CD4-positive, alpha-beta T cell (primary cell): ENCODE measurements around the gene MACROD2. TPM values are rescaled to one million over a fixed set of nuclear protein-coding genes. Genes with fewer than 3 reads are reported as not detected.

Experiments used
- ATAC-seq: fragments of 200-7000 bp; cut with Tn5 transposase; one replicate; pipeline ENCODE4 v1.10.0; 2022; ENCODE audit warnings: mild to moderate bottlenecking; ENCODE audit not compliant: poor library complexity
- CTCF ChIA-PET: fragments of 350-600 bp; sonication (Branson Sonifier 250); formaldehyde crosslinking; loops from one replicate; lab custom pipeline; 2021; ENCODE audit warnings: antibody characterized with exemption, inconsistent platforms; lab: Charles Lee
- POLR2A ChIA-PET: fragments of 350-600 bp; sonication (Branson Sonifier 250); formaldehyde crosslinking; loops from one replicate; lab custom pipeline; 2021; ENCODE audit warnings: antibody characterized with exemption, inconsistent platforms; lab: Charles Lee
- DNase-seq, 14 experiments: peaks; one replicate each; pipeline ENCODE4 v3.0.0-alpha.2; 2013 to 2020; ENCODE audit warnings: mixed read lengths in 2 of 14
- H3K27ac ChIP-seq, 2 donors: one replicate each; pipeline versions ENCODE4 v1.5.1 to v1.7.0; 2013; ENCODE audit warnings: low read length in 2 of 2, low read depth in 1 of 2, mild to moderate bottlenecking in 1 of 2
- H3K27me3 ChIP-seq, 2 experiments: 1 replicate in 1 of 2; 2 replicates in 1 of 2; pipeline versions ENCODE4 v1.6.1 to v1.7.0; 2013; ENCODE audit warnings: low read length in 2 of 2, control low read depth in 1 of 2, mild to moderate bottlenecking in 1 of 2, moderate library complexity in 1 of 2; ENCODE audit not compliant: insufficient read depth in 2 of 2, control insufficient read depth in 1 of 2
- H3K36me3 ChIP-seq: one replicate; pipeline ENCODE4 v1.6.1; 2013; ENCODE audit warnings: low read length, control low read depth; ENCODE audit not compliant: insufficient read depth
- H3K4me1 ChIP-seq: one replicate; pipeline ENCODE4 v1.6.1; 2013; ENCODE audit warnings: low read length, control low read depth; ENCODE audit not compliant: insufficient read depth
- H3K4me3 ChIP-seq: one replicate; pipeline ENCODE4 v1.5.1; 2013; ENCODE audit warnings: mild to moderate bottlenecking, low read length, moderate library complexity
- H3K9me3 ChIP-seq, 2 experiments: 1 replicate in 1 of 2; 2 replicates in 1 of 2; pipeline versions ENCODE4 v1.6.1 to v1.7.0; 2013; ENCODE audit warnings: low read length in 2 of 2, mild to moderate bottlenecking in 2 of 2, control low read depth in 1 of 2, moderate library complexity in 1 of 2; ENCODE audit not compliant: control insufficient read depth in 1 of 2, insufficient read depth in 1 of 2
- H3K27ac Mint-ChIP-seq: one replicate; pipeline ENCODE4 v1.8.0; 2020; ENCODE audit warnings: mixed read lengths
- H3K27me3 Mint-ChIP-seq: one replicate; pipeline ENCODE4 v1.8.0; 2021; ENCODE audit warnings: mixed read lengths
- H3K36me3 Mint-ChIP-seq: one replicate; pipeline ENCODE4 v1.8.0; 2021; ENCODE audit warnings: low read depth, mixed read lengths
- H3K4me1 Mint-ChIP-seq: one replicate; pipeline ENCODE4 v1.8.0; 2021; ENCODE audit warnings: low read depth, mixed read lengths
- H3K4me3 Mint-ChIP-seq: one replicate; pipeline ENCODE4 v1.8.0; 2020; ENCODE audit warnings: mild to moderate bottlenecking, mixed read lengths
- H3K9me3 Mint-ChIP-seq: one replicate; pipeline ENCODE4 v1.8.0; 2020; ENCODE audit warnings: mixed read lengths
- CTCF ChIP-seq: fragments of 200-600 bp; IDR thresholded peaks from one replicate; pipeline ENCODE4 v1.8.0; 2022; ENCODE audit warnings: antibody characterized with exemption, mild to moderate bottlenecking
- intact Hi-C, 2 experiments: fragments of 100-400 bp; cut with DNase I in 1 of 2; cut with micrococcal nuclease in 1 of 2; formaldehyde crosslinking; loops; one replicate each; pipeline versions ENCODE4 v1.15.1 to v1.9.0; 2023 to 2025; cut with DNase I, micrococcal nuclease
- total RNA-seq, 174 experiments: library from RNA in 2 of 174; stranded (reverse) in 2 of 174; gene quantifications; one replicate each; pipeline ENCODE4 v1.2.3 and lab custom pipeline; 2021 to 2026

Gene MACROD2
- total RNA-seq, 2 experiments from 2014 or later = not detected

DNA sequence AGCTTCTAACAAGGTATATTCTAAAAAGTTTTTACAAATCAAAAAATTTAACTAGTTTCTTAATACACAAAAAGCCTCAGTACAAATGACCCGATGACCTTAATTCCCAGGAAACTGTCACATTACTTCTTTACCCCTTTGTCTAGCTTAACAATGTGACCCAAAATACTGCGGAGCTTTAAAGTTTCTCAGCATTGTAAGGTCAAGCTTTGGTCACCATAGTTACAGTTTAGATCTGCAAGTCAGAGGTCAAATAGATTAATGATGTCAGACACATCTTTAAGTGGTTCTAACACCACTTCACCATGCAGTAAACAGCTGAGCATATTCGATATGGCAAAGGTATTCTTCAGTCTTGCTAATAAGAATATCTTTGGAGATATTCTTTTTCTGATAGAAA is 378.9 kb downstream of the MACROD2 start:
- H3K4me3 ChIP-seq = no peak overlapping the region
- Mint-ChIP-seq H3K4me3 (no peak overlapping the region), H3K36me3 (no peaks in the 10 kb centered on the region), H3K9me3 (peaks cover 3% of the 10 kb centered on the region), H3K4me1 (no peaks in the 10 kb centered on the region), H3K27ac (no peak overlapping the region), H3K27me3 (no peaks in the 10 kb centered on the region)
- no peaks in the 10 kb centered on the region for H3K36me3 ChIP-seq
- peaks cover 0 to 3% of the 10 kb centered on the region in 2 experiments for H3K9me3 ChIP-seq
- ChIA-PET POLR2A (no interaction called here), CTCF (interaction anchor here (0.6 kb wide), 1 partner anchor 36 kb away, joined by 5 read pairs; no protein-coding TSS in a partner anchor)
- intact Hi-C loops = no loop called here
- no peak for ATAC-seq
- DNase-seq = no peak
- H3K27me3 ChIP-seq = no peaks in the 10 kb centered on the region
- no peak overlapping the region for H3K27ac ChIP-seq
- H3K4me1 ChIP-seq = no peaks in the 10 kb centered on the region
- TF ChIP-seq CTCF = no peak

- Histone ChIP-seq H3K36me3 (no peaks in the 10 kb centered on the region), H3K4me1 (no peaks in the 10 kb centered on the region), H3K9me3 (peaks cover 0 to 3% of the 10 kb centered on the region in 2 experiments), H3K4me3 (no peak overlapping the region), H3K27me3 (no peaks in the 10 kb centered on the region), H3K27ac (no peak overlapping the region)
- Mint-ChIP-seq H3K9me3 (peaks cover 3% of the 10 kb centered on the region), H3K27me3 (no peaks in the 10 kb centered on the region), H3K4me1 (no peaks in the 10 kb centered on the region), H3K36me3 (no peaks in the 10 kb centered on the region), H3K27ac (no peak overlapping the region), H3K4me3 (no peak overlapping the region)
- DNase-seq (no peak), ATAC-seq (no peak)
- POLR2A ChIA-PET = no interaction called here
- CTCF ChIA-PET = interaction anchor here (0.6 kb wide), 1 partner anchor 13 kb away, joined by 3 read pairs; no protein-coding TSS in a partner anchor
- TF ChIP-seq CTCF = no peak
- intact Hi-C loops = no loop called here
Observed at GRCh38 chr20:14375416-14375985, 380.2 kb downstream of the MACROD2 start.

DNA sequence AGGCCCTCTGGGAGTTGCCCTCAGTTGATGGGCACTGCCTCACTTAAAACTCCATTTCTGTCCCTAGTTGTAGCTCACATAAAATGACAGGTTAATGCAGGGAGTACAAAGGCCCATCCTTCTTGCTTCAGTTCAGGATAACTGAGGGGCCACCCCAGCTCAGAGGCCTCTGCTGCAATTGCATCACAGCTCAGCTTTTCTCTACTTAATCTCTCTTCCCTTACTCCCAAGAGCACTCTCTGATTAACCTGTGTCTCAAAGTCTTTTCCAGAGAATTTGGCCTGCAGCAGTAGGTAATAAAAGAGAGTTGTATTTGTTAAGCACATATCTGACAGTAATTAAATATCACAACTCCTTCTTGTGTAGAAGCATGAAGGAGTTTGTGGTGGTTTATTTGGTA is 383.0 kb downstream of the MACROD2 start:
- H3K27ac Mint-ChIP-seq = no peak overlapping the region
- no peak for ATAC-seq
- no peak for TF ChIP-seq CTCF

More for the DNA sequence above, 383.0 kb downstream of the MACROD2 start:
- Histone ChIP-seq H3K27ac (no peak overlapping the region), H3K9me3 (peaks cover 3 to 7% of the 10 kb centered on the region in 2 experiments), H3K4me3 (no peak overlapping the region), H3K27me3 (no peaks in the 10 kb centered on the region), H3K36me3 (no peaks in the 10 kb centered on the region), H3K4me1 (no peaks in the 10 kb centered on the region)
- peaks cover 8% of the 10 kb centered on the region for H3K9me3 Mint-ChIP-seq
- POLR2A ChIA-PET = no interaction called here
- intact Hi-C loops = no loop called here
- CTCF ChIA-PET = no interaction called here
- no peaks in the 10 kb centered on the region for H3K4me1 Mint-ChIP-seq
- H3K4me3 Mint-ChIP-seq = no peak overlapping the region
- no peaks in the 10 kb centered on the region for H3K27me3 Mint-ChIP-seq
- no peaks in the 10 kb centered on the region for H3K36me3 Mint-ChIP-seq
- no peak for DNase-seq
